NCI-H2227 (cell line): ENCODE measurements around the gene SLCO2A1.

Source experiments
- DNase-seq: peaks from one replicate; lab custom pipeline; 2025; ENCODE audit not compliant: unreplicated experiment; lab: John Stamatoyannopoulos, UW

Gene SLCO2A1

DNA sequence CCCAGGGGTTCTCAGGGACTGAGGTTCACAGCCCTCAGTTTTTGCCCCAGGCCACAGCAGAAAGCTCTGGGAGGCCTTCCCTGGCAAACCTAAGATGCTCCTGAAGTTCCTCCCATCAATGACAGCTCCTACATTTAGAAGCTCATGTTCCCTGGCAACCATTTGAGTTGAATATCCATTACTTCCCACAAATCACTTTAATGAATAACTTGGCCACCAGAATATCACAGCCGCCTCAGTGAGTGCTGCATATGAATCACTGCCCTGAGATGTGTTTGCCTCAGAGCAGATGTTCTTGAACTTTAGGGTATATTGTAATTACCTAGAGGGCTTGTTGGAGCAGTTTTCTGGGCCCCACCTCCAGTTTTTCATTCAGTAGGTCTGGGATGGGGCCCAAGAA, 27.4 kb downstream of the SLCO2A1 start:
- DNase-seq = no peak

DNA sequence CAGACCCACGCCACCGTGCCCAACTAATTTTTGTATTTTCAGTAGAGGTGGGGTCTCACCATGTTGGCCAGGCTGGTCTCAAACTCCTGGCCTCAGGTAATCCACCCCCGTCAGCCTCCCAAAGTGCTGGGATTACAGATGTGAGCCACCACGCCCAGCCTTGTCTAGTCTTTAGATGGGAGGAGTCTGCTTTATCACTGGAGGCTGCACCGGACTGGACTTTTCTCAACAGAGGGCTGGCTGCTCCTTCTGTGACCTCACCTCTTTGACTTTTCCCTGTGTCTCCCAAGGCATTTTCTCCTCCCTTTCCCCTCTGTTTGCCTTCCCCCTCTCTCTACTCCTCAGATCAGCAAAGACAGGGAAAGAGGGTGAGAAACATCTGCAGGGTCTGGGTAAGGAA, 28.5 kb downstream of the SLCO2A1 start:
- no peak for DNase-seq

DNA sequence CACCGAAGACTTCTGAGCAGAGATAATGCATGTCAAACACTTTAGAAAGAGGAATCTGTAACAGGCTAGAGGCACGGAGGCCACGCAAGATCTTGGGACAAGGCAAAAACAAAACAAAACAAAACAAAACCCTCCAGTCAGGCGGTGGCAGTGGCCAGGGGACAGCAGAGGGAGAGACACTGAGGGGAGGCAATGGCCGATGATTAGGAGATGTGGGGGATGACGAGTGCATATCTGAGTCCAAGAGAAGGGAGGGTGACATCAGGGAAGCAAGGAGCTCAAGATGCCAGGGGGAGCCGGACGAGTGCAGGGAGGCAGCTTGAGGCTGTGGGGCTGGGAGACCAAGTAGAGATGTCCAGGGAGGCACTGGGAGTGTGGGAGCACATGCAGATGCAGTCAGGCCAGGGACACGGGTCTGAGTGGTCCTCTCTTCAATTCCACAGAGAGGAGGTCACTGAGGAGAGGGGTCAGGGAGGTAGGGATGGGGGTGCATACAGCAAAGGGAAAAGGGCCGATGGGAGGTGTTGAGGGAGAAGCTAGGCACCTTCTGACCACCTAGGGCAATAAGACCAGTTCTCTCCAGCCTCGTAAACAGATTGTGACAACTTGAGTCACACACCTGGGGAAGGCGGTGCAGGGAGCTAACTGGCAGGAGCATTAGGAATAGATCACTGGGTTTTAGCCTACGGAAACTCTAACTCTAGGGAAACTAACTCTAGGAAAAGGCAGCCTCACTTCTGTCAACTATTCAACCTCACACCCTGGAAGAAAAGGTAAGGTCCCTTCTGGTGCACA, 29.6 kb downstream of the SLCO2A1 start:
- no peak for DNase-seq

DNA sequence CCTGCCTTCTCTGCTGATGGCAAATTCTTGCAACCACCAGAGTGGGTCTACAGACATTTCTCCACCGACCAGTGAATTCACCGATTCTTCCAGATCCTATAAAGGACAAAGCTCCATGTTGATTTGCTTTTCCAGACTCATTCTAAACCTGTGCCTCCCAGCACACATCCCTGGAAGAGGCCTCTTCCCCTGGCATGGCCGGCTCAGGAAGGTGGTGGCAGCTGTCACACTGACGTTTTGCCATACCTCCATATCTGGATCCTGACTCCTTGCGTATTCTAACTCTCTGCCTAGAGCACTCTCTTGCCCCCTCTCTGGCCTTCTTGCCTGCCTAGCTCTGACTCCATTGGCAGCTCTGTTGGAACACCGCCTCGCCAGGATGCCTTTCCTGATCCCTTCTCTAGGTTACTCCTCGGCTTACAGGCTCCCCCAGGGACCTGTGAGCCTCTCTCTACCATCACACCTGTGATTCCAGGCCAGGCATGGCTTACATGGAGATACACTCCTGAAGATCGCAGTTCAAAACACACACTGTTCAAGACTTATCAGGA, 31.0 kb downstream of the SLCO2A1 start:
- no peak for DNase-seq

DNA sequence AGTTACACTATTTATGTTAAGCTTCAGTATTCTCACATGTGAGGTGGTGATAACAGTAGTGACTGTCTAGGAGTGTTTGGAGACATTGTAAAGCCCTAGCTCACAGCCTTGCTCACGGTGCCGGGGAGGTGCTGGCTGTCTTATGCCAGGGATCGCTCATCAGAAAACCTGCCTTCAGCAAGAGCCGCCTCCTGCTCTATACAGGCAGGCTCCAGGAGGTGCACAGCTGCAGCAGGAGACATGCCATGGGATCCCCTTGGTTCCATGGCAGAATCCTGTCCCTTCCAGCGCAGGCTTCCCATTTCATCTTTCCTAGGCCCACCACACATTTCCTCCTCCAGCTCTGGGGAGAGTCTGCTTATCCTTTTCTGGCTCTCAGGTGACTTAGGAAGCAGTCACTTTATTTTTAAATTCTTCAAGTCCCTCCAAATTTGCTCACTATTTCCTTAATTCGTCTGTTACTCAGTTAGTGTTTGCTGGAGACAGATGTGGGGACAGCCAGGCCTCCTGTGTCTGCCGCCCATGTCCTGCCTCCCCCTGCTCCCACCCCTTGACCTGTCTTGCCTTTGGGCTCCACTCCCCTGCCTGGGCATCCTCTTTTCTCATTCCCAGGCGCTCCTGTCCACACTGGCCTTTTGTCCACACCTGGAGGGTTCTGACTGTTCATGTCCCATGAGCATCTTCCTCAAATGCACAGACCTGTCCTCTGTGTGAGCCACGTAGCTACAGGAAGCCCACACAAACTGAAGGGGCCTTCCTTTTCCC, 31.7 kb downstream of the SLCO2A1 start:
- no peak for DNase-seq

DNA sequence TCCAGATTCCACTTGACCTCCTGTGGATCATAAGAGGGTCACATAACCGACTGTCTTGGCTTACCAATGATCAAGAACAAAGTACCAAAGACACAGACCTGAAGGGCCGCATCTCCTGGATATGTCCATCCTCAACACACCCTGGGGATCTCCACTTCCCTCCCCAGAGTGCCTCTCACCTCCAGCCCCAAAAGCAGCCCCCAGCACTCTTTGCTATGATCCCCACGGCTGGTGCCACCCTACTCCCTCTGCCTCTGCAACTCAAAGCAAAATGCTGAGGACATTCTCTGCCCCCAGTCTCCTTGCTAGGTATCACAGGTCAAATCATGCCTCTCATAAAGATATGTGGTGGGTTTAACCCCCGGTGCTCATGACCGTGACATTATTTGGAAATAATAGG, 32.7 kb downstream of the SLCO2A1 start:
- no peak for DNase-seq

DNA sequence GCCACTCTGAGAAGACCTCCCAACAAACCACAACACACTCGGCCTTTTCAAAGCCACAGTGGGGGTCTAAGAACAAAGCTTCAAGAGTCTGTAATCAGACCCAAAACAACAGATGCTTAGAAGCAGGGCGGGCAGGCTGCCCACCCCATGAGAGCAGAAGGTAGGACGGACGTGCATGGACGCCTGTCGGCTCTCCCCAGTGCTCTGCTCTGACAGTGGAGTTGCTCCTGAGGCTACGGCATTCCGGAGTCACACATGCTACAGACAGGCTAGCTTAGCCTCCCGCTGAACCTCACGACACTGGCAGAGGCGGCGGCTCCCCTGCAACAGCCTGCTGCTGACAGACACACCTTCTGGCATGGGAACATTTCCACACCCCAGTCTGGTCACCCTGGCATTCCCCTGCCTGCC, 33.5 kb downstream of the SLCO2A1 start:
- peak; percentile 31 for DNase-seq

DNA sequence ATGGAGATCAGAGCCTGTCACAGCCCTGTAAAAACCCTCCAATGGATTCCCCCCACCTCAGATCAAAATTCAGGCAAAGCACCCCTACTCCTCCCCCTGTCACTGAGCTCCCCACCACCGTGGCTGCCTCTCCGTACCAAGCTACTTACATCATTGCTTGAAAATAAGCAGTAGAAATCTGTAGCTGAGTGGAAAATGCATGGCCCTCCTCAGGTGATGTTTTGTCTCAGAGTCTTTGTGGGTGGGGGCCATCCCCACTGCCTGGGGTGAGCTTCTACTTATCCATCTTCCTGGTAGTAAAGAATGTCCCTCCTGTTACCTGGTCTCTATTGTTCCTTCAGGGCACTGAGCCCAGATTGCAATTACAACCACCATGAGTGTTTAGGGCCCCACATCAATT, 34.5 kb downstream of the SLCO2A1 start:
- no peak for DNase-seq

DNA sequence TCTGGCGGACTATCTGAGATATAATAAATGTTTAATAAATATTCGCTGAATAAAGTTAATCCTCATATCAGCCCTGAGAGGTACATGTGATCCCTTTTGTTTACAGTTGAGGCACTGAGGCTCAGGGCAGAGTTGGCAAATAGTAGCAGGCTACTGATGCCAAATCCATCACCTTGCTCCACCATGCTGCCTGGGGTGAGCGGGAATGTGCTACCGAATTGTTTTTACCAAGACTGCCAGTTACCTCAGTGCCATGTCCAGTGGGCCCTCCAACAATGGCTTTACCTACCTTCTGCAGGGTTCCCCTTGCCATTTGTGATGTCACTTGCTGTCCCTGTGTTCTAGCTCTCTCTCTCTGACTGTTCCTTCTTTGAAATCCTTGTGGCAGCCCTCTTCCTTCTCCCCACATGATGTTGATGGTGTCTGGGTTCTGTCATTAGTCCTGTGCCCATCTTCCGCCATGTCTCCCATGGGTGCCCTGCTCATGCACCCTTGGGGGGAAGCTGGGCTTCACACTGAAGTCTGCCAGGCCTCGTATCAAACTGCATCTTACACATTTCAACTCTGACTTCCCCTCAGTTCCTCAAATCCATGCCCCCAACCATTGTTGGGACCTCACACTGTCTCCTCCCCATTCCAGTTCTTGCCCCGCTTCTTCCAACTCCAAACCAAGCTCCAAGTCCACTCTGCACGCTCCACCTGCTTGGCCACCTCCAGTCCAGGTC, 35.4 kb downstream of the SLCO2A1 start:
- DNase-seq = no peak

DNA sequence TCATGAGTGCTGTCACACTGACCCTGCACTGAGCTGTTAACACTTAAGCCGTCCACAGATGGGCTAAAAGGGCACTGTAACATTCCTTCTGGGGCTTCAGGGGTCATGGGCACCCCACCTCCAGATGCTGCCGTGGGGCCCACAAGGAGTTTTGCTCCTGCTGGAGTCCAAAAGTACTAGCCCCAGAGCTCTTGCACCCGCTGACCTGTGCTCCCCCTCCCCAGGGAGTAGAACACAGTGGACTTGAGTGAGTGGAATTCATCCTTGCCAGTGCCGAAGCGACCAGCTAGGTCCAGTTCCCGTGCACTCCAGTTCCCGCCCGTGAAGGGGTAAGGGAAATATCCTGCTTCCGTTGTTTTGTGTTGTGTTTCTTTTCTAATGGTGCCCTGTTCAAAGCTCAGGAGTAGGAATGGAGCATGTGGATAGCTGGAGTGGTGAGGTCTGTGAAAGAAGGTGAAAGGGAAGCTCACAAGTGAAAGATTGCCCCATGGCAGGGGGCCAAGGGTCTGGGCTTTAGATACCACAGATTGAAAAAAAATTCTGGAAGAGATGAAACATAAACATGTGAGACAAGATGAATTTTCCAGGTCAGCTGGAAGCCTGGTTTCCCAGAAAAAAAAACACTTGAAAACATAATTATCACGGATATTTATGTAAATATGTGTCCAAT, 36.6 kb downstream of the SLCO2A1 start:
- DNase-seq = no peak

DNA sequence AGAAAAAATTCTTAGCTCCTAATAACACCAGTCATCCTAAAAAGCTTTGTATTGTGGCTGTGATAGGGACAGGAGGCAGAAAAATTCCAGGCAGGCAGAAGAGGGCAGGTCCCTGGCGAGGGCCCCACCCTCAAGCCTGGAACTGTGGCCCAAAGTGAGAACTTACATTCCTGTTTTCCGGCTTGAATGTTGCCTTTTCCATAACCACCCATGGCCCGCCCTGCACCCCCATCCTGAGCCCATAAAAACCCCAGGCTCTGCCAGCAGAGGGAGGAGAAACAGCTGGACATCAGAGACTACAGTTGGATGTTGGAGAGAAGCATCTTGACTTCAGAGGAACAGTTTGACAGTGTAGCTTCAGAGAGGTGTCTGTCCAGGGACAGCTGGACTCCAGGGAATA, 37.3 kb downstream of the SLCO2A1 start:
- no peak for DNase-seq

DNA sequence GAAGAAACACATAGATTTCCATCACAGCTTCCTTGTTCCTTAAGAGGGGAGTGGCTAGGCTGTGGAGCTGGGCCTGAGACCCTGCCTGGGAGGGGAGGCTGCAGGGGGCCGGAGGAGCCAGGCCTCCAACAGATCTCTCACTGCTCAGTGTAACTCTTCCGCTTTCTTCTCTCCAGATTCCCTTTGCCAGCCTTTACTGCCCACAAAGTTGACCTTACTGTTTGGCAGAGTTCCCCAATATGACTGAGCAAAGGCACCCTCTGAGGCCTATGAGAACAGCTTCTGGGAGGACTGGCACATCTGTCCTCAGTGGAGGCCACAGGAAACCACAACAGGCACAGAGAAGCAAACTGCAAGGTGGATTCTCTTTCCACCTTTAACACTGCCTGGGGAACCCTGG, 38.1 kb downstream of the SLCO2A1 start:
- no peak for DNase-seq

DNA sequence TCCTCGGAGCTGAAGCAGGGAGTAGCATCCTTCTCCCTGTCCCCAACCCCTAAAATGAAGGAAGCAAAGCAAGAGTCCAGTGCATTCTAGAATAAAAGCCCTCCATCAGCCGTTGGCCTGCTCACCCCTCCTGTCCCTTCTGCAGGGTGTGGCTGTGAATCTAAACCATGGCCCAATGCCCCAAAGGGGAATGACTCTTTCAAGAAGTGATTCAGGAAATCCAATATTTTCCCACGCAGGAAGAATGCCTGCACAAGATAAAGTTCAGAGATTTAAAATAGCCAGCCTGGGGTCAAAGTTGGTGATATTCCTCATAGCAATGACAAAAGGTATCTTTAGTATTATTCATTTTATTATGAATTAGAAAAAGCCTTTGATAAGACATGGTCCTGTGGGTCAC, 38.5 kb downstream of the SLCO2A1 start:
- no peak for DNase-seq

DNA sequence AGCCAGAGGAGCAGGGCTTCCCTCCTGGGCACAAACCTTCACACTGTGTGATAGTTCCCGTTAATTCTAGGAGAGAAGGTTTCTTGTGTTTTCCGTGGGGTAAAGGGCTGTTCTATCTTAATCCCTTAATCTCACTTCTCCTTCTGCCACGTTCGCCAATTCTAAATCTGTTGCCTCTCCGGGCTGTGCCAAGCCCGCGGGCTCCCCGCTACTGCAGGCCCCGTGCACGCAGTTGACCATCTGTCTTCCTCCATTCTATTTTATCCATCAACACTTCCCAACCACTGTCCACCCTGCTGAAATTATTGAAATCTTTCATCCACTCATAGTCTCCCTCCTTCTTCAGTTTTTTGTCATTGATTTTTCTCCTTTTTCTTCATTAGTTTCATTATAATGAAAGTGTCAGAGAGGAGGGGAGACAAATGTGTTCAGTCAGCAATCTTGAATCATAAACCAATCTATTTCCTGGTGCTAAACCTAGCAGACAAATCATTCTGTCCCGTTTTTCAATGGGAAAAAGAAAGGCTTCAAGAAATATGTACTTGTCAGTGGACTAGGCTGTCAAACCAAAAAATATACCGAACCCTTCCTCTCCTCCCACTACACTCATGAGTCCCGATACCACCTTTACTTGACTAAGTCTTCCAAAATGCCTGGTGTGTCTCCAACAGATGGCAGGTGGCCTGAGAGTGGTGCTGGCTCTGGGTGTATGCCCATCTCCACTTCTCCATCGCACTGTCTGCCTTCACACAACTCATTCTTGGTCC, 39.6 kb downstream of the SLCO2A1 start:
- DNase-seq = no peak

DNA sequence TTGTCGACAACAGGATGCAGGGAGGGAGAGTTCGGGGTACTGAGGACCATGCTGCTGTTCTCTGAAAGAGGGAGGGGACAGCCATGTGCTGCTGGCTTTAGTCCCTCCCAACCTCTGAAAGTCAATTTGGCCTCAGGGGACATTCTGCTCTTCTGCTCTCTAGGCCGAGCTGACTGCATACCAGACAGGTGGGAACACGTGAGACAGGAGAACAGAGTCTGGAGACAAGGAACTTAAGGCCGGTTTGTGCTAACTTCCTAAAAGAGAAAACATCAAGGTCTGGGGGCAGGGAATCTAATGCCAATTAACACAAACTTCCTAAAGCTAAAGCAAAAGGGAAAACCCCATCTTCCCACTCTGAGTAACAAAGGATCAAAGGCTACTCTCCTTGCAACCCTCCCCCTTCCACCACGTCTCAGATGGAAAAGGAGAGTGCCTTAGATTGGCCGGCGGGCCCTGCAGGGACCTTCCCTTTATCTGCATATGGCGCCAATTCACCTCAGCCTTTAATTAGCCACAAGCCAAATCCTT, 41.0 kb downstream of the SLCO2A1 start:
- no peak for DNase-seq

DNA sequence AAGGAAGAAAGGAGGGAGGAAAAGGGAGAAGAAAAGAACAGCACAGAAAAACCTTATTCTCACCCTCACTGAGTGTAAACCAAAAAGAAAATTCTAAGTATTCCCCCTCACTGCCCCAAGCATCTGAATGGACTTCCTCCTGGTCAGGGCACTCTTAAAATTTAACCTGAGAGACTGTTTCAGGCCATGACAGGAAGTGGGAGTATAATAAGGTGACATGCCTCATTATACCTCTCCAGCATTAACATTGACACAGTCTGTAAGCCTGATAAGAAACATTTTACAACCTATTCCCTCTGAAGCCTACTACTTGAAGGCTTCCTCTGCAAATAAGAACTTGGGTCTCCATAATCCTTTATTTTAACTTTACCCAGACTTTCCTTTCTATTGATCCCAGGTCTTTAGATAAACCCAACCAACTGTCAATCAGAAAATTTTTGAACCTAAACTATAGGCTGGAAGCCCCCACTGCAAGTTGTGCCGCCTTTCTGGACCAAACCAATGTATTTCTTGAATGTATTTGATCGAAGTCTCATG, 41.7 kb downstream of the SLCO2A1 start:
- no peak for DNase-seq

DNA sequence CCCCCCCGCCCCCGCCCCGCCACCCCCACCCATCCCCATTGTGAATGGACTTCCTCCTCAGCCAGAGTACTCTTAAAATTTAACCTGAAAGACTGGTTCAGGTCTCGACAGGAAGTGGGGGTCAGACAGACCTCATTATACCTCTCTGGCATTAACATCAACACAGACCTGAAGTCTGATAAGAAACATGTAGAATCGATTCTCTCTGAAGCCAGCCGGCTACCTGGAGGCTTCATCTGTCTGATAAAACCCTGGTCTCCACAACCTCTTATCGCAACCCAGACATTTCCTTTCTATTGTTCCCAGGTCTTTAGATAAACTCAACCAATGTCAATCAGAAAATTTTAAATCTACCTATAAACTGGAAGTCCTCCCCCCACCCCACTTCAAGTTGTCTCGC, 42.6 kb downstream of the SLCO2A1 start:
- no peak for DNase-seq

DNA sequence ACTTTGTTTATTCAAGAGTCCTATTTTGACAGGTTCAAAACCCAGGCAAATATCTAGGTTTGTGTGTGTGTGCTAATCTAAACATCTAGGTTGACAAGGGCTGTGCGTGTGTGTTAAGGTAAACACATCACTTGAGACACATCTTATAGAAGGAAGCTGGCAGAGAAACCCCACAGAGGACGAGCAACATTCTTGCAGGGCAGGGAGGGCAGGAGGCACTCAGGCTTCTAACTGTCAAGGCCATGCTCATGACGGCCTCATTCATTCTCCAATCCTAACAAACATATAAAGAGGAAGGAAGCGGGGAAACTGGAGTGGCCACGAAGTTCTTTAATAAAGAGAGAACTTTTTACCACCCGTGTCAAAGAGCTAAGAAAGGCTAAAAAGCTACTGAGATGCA, 43.4 kb downstream of the SLCO2A1 start:
- no peak for DNase-seq

DNA sequence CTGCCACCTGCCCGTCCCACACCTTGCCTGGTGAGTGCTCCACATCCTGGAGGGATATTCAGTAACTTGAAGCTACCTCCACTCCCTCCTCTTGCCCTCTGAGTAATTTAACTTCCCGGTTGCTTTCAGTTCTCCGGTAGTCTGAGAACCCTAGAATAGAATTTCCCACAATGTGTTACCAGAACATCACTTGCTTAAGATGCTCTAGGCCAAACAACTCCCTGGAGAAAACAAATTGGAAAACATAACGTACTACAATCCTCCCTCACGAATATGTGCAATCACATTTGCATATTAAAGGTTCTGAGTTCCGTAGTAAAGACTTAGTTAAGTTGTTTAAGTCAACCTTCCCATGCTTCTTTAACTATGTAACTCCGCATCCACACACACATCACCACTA, 44.8 kb downstream of the SLCO2A1 start:
- no peak for DNase-seq
